ENCODE data around the gene FOSL2.

Gene FOSL2

GRCh38 chr2:28419443-28420270, 27.0 kb downstream of the FOSL2 start:
- H3K27ac ChIP-seq (ENCODE audit: insufficient read depth, low read length, poor library complexity, severe bottlenecking), result no peak overlapping the region
- no peaks in the 10 kb centered on the region for H3K27me3 ChIP-seq (replicated peaks; ENCODE audit: control insufficient read depth, insufficient read depth, low read length, poor library complexity, severe bottlenecking)
- DNase-seq, result no peak
- peaks cover 20% of the 10 kb centered on the region for H3K4me1 ChIP-seq (ENCODE audit: control insufficient read depth, insufficient read depth, low read length, poor library complexity, severe bottlenecking)
- H3K4me3 ChIP-seq (ENCODE audit: insufficient read depth, low read depth, low read length, poor library complexity, severe bottlenecking), result no peak overlapping the region
- H3K9me3 ChIP-seq (ENCODE audit: control insufficient read depth, low read length), result no peaks in the 10 kb centered on the region
- no peaks in the 10 kb centered on the region for H3K36me3 ChIP-seq (ENCODE audit: control insufficient read depth, insufficient read depth, low read length)

GRCh38 chr2:28420722-28421121, 28.1 kb downstream of the FOSL2 start:
- H3K9me3 ChIP-seq (ENCODE audit: control insufficient read depth, low read length), result no peaks in the 10 kb centered on the region

GRCh38 chr2:28422908-28423741, 30.5 kb downstream of the FOSL2 start:
- Histone ChIP-seq H3K9me3 (ENCODE audit: control insufficient read depth, low read length) (no peaks in the 10 kb centered on the region), H3K4me3 (ENCODE audit: insufficient read depth, low read depth, low read length, poor library complexity, severe bottlenecking) (peak overlapping the region; percentile 15), H3K27me3 (replicated peaks; ENCODE audit: control insufficient read depth, insufficient read depth, low read length, poor library complexity, severe bottlenecking) (no peaks in the 10 kb centered on the region), H3K36me3 (ENCODE audit: control insufficient read depth, insufficient read depth, low read length) (no peaks in the 10 kb centered on the region), H3K27ac (ENCODE audit: insufficient read depth, low read length, poor library complexity, severe bottlenecking) (peak overlapping the region; percentile 27), H3K4me1 (ENCODE audit: control insufficient read depth, insufficient read depth, low read length, poor library complexity, severe bottlenecking) (peaks cover 28% of the 10 kb centered on the region)
- no peak for DNase-seq

More at GRCh38 chr2:28420722-28421121, 28.1 kb downstream of the FOSL2 start:
- DNase-seq, result no peak
- H3K36me3 ChIP-seq (ENCODE audit: control insufficient read depth, insufficient read depth, low read length), result no peaks in the 10 kb centered on the region
- H3K27me3 ChIP-seq (replicated peaks; ENCODE audit: control insufficient read depth, insufficient read depth, low read length, poor library complexity, severe bottlenecking), result no peaks in the 10 kb centered on the region
- peaks cover 28% of the 10 kb centered on the region for H3K4me1 ChIP-seq (ENCODE audit: control insufficient read depth, insufficient read depth, low read length, poor library complexity, severe bottlenecking)
- no peak overlapping the region for H3K27ac ChIP-seq (ENCODE audit: insufficient read depth, low read length, poor library complexity, severe bottlenecking)
- H3K4me3 ChIP-seq (ENCODE audit: insufficient read depth, low read depth, low read length, poor library complexity, severe bottlenecking), result no peak overlapping the region

- H3K4me1 ChIP-seq (ENCODE audit: control insufficient read depth, insufficient read depth, low read length, poor library complexity, severe bottlenecking), result peaks cover 28% of the 10 kb centered on the region
- H3K36me3 ChIP-seq (ENCODE audit: control insufficient read depth, insufficient read depth, low read length), result no peaks in the 10 kb centered on the region
- H3K27me3 ChIP-seq (replicated peaks; ENCODE audit: control insufficient read depth, insufficient read depth, low read length, poor library complexity, severe bottlenecking), result no peaks in the 10 kb centered on the region
- peak overlapping the region; percentile 15 for H3K4me3 ChIP-seq (ENCODE audit: insufficient read depth, low read depth, low read length, poor library complexity, severe bottlenecking)
- no peak for DNase-seq
- H3K9me3 ChIP-seq (ENCODE audit: control insufficient read depth, low read length), result no peaks in the 10 kb centered on the region
- H3K27ac ChIP-seq (ENCODE audit: insufficient read depth, low read length, poor library complexity, severe bottlenecking), result peak overlapping the region; percentile 27
Observed at GRCh38 chr2:28423856-28424605, 31.4 kb downstream of the FOSL2 start.

- no peak overlapping the region for H3K4me3 ChIP-seq (ENCODE audit: insufficient read depth, low read depth, low read length, poor library complexity, severe bottlenecking)
- DNase-seq, result no peak
- H3K27ac ChIP-seq (ENCODE audit: insufficient read depth, low read length, poor library complexity, severe bottlenecking), result no peak overlapping the region
- peaks cover 28% of the 10 kb centered on the region for H3K4me1 ChIP-seq (ENCODE audit: control insufficient read depth, insufficient read depth, low read length, poor library complexity, severe bottlenecking)
- no peaks in the 10 kb centered on the region for H3K36me3 ChIP-seq (ENCODE audit: control insufficient read depth, insufficient read depth, low read length)
- H3K9me3 ChIP-seq (ENCODE audit: control insufficient read depth, low read length), result no peaks in the 10 kb centered on the region
- no peaks in the 10 kb centered on the region for H3K27me3 ChIP-seq (replicated peaks; ENCODE audit: control insufficient read depth, insufficient read depth, low read length, poor library complexity, severe bottlenecking)
Observed at GRCh38 chr2:28424799-28425463, 32.3 kb downstream of the FOSL2 start.

GRCh38 chr2:28425464-28425835, 32.8 kb downstream of the FOSL2 start:
- Histone ChIP-seq H3K4me3 (ENCODE audit: insufficient read depth, low read depth, low read length, poor library complexity, severe bottlenecking) (no peak overlapping the region), H3K9me3 (ENCODE audit: control insufficient read depth, low read length) (no peaks in the 10 kb centered on the region), H3K4me1 (ENCODE audit: control insufficient read depth, insufficient read depth, low read length, poor library complexity, severe bottlenecking) (peaks cover 28% of the 10 kb centered on the region), H3K27ac (ENCODE audit: insufficient read depth, low read length, poor library complexity, severe bottlenecking) (no peak overlapping the region), H3K36me3 (ENCODE audit: control insufficient read depth, insufficient read depth, low read length) (no peaks in the 10 kb centered on the region), H3K27me3 (replicated peaks; ENCODE audit: control insufficient read depth, insufficient read depth, low read length, poor library complexity, severe bottlenecking) (no peaks in the 10 kb centered on the region)
- no peak for DNase-seq

GRCh38 chr2:28427741-28428415, 35.2 kb downstream of the FOSL2 start:
- DNase-seq, result no peak
- Histone ChIP-seq H3K4me3 (ENCODE audit: insufficient read depth, low read depth, low read length, poor library complexity, severe bottlenecking) (no peak overlapping the region), H3K9me3 (ENCODE audit: control insufficient read depth, low read length) (no peaks in the 10 kb centered on the region), H3K27me3 (replicated peaks; ENCODE audit: control insufficient read depth, insufficient read depth, low read length, poor library complexity, severe bottlenecking) (no peaks in the 10 kb centered on the region), H3K27ac (ENCODE audit: insufficient read depth, low read length, poor library complexity, severe bottlenecking) (no peak overlapping the region), H3K4me1 (ENCODE audit: control insufficient read depth, insufficient read depth, low read length, poor library complexity, severe bottlenecking) (peaks cover 32% of the 10 kb centered on the region), H3K36me3 (ENCODE audit: control insufficient read depth, insufficient read depth, low read length) (no peaks in the 10 kb centered on the region)

GRCh38 chr2:28428486-28428885, 35.8 kb downstream of the FOSL2 start:
- H3K4me1 ChIP-seq (ENCODE audit: control insufficient read depth, insufficient read depth, low read length, poor library complexity, severe bottlenecking), result peaks cover 26% of the 10 kb centered on the region
- no peak for DNase-seq
- H3K4me3 ChIP-seq (ENCODE audit: insufficient read depth, low read depth, low read length, poor library complexity, severe bottlenecking), result no peak overlapping the region
- no peaks in the 10 kb centered on the region for H3K9me3 ChIP-seq (ENCODE audit: control insufficient read depth, low read length)
- H3K27me3 ChIP-seq (replicated peaks; ENCODE audit: control insufficient read depth, insufficient read depth, low read length, poor library complexity, severe bottlenecking), result no peaks in the 10 kb centered on the region
- no peak overlapping the region for H3K27ac ChIP-seq (ENCODE audit: insufficient read depth, low read length, poor library complexity, severe bottlenecking)
- no peaks in the 10 kb centered on the region for H3K36me3 ChIP-seq (ENCODE audit: control insufficient read depth, insufficient read depth, low read length)

Data from effector memory CD4-positive, alpha-beta T cell (primary cell).